DND-41 (cell line): ENCODE measurements around the gene IL3.

Experiments
- ATAC-seq: fragments of 200-7000 bp; cut with Tn5 transposase; 3 replicates; pipeline ENCODE4 v1.9.1; 2021; ENCODE audit warnings: low read depth; ENCODE audit not compliant: insufficient read depth
- DNase-seq: peaks from one replicate; pipeline ENCODE4 v3.0.0-alpha.2; 2020
- H2AFZ ChIP-seq: 2 replicates; pipeline ENCODE4 v1.6.0; 2012; ENCODE audit warnings: low read depth, low read length
- H3K27ac ChIP-seq: 2 replicates; pipeline ENCODE4 v1.5.1; 2012; ENCODE audit warnings: low read length, inconsistent platforms
- H3K27me3 ChIP-seq: fragments of 200-600 bp; sonication (generic); 2 replicates; pipeline ENCODE4 v1.6.0; 2012; ENCODE audit warnings: low read length, mild to moderate bottlenecking, inconsistent platforms; ENCODE audit not compliant: insufficient read depth, poor library complexity
- H3K36me3 ChIP-seq: 2 replicates; pipeline ENCODE4 v1.5.1; 2012; ENCODE audit warnings: low read length, inconsistent platforms; ENCODE audit not compliant: insufficient read depth
- H3K4me1 ChIP-seq: 2 replicates; pipeline ENCODE4 v1.5.1; 2012; ENCODE audit warnings: mild to moderate bottlenecking, low read length; ENCODE audit not compliant: insufficient read depth
- H3K4me2 ChIP-seq: 2 replicates; pipeline ENCODE4 v1.6.0; 2012; ENCODE audit warnings: mild to moderate bottlenecking, moderate library complexity, low read length, inconsistent platforms; ENCODE audit not compliant: insufficient read depth
- H3K4me3 ChIP-seq, 2 experiments: fragments of 200-600 bp in 1 of 2; shearing (Covaris generic) in 1 of 2; 2 replicates each; pipeline ENCODE4 v1.5.1; 2012 to 2016; ENCODE audit warnings: inconsistent platforms in 2 of 2, low read length in 2 of 2, mild to moderate bottlenecking in 2 of 2, low read depth in 1 of 2, moderate library complexity in 1 of 2
- H3K79me2 ChIP-seq: 2 replicates; pipeline ENCODE4 v1.6.0; 2012; ENCODE audit warnings: low read length, inconsistent platforms; ENCODE audit not compliant: insufficient read depth
- H3K9ac ChIP-seq: 2 replicates; pipeline ENCODE4 v1.6.0; 2012; ENCODE audit warnings: low read depth, mild to moderate bottlenecking, inconsistent platforms, low read length, moderate library complexity
- H3K9me3 ChIP-seq: 2 replicates; pipeline ENCODE4 v1.5.1; 2012; ENCODE audit warnings: low read length, moderate library complexity, mild to moderate bottlenecking, inconsistent platforms; ENCODE audit not compliant: insufficient read depth, severe bottlenecking
- H4K20me1 ChIP-seq: 2 replicates; pipeline ENCODE4 v1.6.0; 2012; ENCODE audit warnings: low read length; ENCODE audit not compliant: insufficient read depth
- CTCF ChIP-seq: IDR thresholded peaks from 2 replicates; pipeline ENCODE4 v1.5.1; 2012; ENCODE audit warnings: borderline replicate concordance, low read length, moderate library complexity, mild to moderate bottlenecking; ENCODE audit not compliant: poor library complexity, severe bottlenecking; ENCODE audit errors: extremely low read depth
- EZH2 ChIP-seq: IDR thresholded peaks from 3 replicates; pipeline ENCODE4 v1.6.1; 2012; ENCODE audit warnings: borderline replicate concordance, low read depth, mild to moderate bottlenecking, moderate library complexity, low read length, inconsistent platforms; ENCODE audit not compliant: severe bottlenecking

IL3 gene

GRCh38 chr5:132089363-132089762, 28.9 kb downstream of the IL3 start:
- no peak for ATAC-seq
- no peak overlapping the region for H3K4me2 ChIP-seq
- no peak for DNase-seq
- TF ChIP-seq CTCF = no peak
- TF ChIP-seq EZH2 = no peak
- no peak overlapping the region for H3K9ac ChIP-seq
- no peak overlapping the region for H3K27ac ChIP-seq
- no peaks in the 10 kb centered on the region for H3K79me2 ChIP-seq
- H3K4me3 ChIP-seq = no peak overlapping the region
- no peak overlapping the region for H2AFZ ChIP-seq
- H3K9me3 ChIP-seq = no peaks in the 10 kb centered on the region
- H4K20me1 ChIP-seq = no peaks in the 10 kb centered on the region; the same call in 1 of the 2 replicates
- H3K36me3 ChIP-seq = no peaks in the 10 kb centered on the region
- peaks cover 22% of the 10 kb centered on the region for H3K27me3 ChIP-seq
- no peaks in the 10 kb centered on the region for H3K4me1 ChIP-seq

GRCh38 chr5:132090107-132090506, 29.7 kb downstream of the IL3 start:
- ATAC-seq = 0 out of 3 replicates have a peak, but pooled peaks have one; percentile 31
- no peak overlapping the region for H3K9ac ChIP-seq

GRCh38 chr5:132093271-132093670, 32.8 kb downstream of the IL3 start:
- H4K20me1 ChIP-seq = peaks cover 4% of the 10 kb centered on the region; the same call in 1 of the 2 replicates
- TF ChIP-seq CTCF (no peak), EZH2 (no peak)
- H3K27me3 ChIP-seq = peaks cover 28% of the 10 kb centered on the region
- H3K4me2 ChIP-seq = no peak overlapping the region
- ATAC-seq = no peak
- H2AFZ ChIP-seq = no peak overlapping the region
- DNase-seq = no peak
- H3K4me1 ChIP-seq = no peaks in the 10 kb centered on the region
- H3K9ac ChIP-seq = no peak overlapping the region
- H3K4me3 ChIP-seq = no peak overlapping the region
- no peak overlapping the region for H3K27ac ChIP-seq
- H3K79me2 ChIP-seq = no peaks in the 10 kb centered on the region
- H3K9me3 ChIP-seq = no peaks in the 10 kb centered on the region
- H3K36me3 ChIP-seq = no peaks in the 10 kb centered on the region

More at GRCh38 chr5:132090107-132090506, 29.7 kb downstream of the IL3 start:
- Histone ChIP-seq H3K9me3 (no peaks in the 10 kb centered on the region), H3K4me1 (no peaks in the 10 kb centered on the region), H3K27ac (no peak overlapping the region), H3K4me2 (no peak overlapping the region), H2AFZ (no peak overlapping the region), H3K36me3 (no peaks in the 10 kb centered on the region), H3K4me3 (no peak overlapping the region), H4K20me1 (no peaks in the 10 kb centered on the region; the same call in 1 of the 2 replicates), H3K27me3 (peaks cover 25% of the 10 kb centered on the region), H3K79me2 (no peaks in the 10 kb centered on the region)
- no peak for DNase-seq
- TF ChIP-seq CTCF (no peak), EZH2 (no peak)
